Peyer's patch (tissue), 4 donors: Measurements from ENCODE around the gene XIAP.

Experiments
- POLR2A ChIP-seq, 2 donors: fragments of 450-650 bp; IDR thresholded peaks; one replicate each; pipeline ENCODE4 v1.5.1; 2017; ENCODE audit warnings: antibody characterized with exemption in 2 of 2, mild to moderate bottlenecking in 2 of 2, moderate library complexity in 2 of 2
- TF ChIP-seq, protein P1 (sequence below), 6 experiments: fragments of 450-650 bp in 4 of 6; fragments of 200-600 bp in 2 of 6; sonication (generic) in 1 of 6; IDR thresholded peaks; one replicate each; pipeline ENCODE4 v1.5.1; 2017 to 2019; ENCODE audit warnings: antibody characterized with exemption in 6 of 6, mild to moderate bottlenecking in 3 of 6, moderate library complexity in 1 of 6

DNA sequence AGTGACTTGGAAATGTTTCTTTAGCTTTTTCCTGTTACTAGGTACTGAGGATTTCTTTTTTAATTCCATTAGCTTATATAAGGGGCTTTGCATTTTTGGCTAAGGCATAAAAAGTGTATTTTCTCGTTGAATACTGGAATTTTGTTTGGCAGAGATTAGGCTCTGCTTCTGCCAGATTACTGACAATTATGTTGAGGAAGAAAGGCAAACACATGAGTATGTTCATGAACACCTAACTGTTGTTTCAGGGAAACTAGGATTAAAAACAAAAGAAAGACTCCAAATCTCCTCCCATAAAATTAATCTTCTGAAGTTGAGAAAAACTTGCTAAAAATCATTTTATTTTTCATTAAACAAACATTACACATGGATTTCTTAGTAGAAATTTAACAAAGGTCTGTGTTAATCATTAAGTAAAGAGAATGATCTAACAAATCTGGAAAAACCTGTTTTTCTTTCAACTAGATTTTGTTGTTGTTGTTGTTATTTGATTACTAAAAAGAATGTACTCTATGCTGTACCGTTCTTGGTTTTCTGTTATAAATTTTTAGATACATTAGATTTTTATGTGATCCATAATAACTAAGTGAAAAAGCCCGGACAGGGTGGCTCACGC lies 58.4 kb downstream of the XIAP start:
- no peak for TF ChIP-seq POLR2A (IDR thresholded peaks at IDR 0.05)
- TF ChIP-seq, protein P1, sequence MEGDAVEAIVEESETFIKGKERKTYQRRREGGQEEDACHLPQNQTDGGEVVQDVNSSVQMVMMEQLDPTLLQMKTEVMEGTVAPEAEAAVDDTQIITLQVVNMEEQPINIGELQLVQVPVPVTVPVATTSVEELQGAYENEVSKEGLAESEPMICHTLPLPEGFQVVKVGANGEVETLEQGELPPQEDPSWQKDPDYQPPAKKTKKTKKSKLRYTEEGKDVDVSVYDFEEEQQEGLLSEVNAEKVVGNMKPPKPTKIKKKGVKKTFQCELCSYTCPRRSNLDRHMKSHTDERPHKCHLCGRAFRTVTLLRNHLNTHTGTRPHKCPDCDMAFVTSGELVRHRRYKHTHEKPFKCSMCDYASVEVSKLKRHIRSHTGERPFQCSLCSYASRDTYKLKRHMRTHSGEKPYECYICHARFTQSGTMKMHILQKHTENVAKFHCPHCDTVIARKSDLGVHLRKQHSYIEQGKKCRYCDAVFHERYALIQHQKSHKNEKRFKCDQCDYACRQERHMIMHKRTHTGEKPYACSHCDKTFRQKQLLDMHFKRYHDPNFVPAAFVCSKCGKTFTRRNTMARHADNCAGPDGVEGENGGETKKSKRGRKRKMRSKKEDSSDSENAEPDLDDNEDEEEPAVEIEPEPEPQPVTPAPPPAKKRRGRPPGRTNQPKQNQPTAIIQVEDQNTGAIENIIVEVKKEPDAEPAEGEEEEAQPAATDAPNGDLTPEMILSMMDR (IDR thresholded peaks at IDR 0.05), result no peak
